Endothelial cell (in vitro differentiated cells): ENCODE measurements around the gene SVOP. TPM values are rescaled to one million over a fixed set of nuclear protein-coding genes. Genes with fewer than 3 reads are reported as not detected.

Source experiments
- DNase-seq: peaks from one replicate; pipeline ENCODE4 v3.0.0; 2021; ENCODE audit warnings: low spot score
- H3K27ac Mint-ChIP-seq: one replicate; pipeline ENCODE4 v1.8.0; 2021; ENCODE audit warnings: mixed read lengths, inconsistent platforms; ENCODE audit not compliant: unreplicated experiment
- H3K27me3 Mint-ChIP-seq: one replicate; pipeline ENCODE4 v1.8.0; 2021; ENCODE audit warnings: mild to moderate bottlenecking, moderate library complexity, mixed read lengths, inconsistent platforms; ENCODE audit not compliant: unreplicated experiment
- H3K36me3 Mint-ChIP-seq: one replicate; pipeline ENCODE4 v1.8.0; 2021; ENCODE audit warnings: mild to moderate bottlenecking, low read depth, mixed read lengths, inconsistent platforms; ENCODE audit not compliant: unreplicated experiment
- H3K4me1 Mint-ChIP-seq: one replicate; pipeline ENCODE4 v1.8.0; 2021; ENCODE audit warnings: mild to moderate bottlenecking, mixed read lengths, inconsistent platforms; ENCODE audit not compliant: unreplicated experiment
- H3K4me3 Mint-ChIP-seq: one replicate; pipeline ENCODE4 v1.8.0; 2021; ENCODE audit warnings: mild to moderate bottlenecking, mixed read lengths, inconsistent platforms; ENCODE audit not compliant: unreplicated experiment
- H3K9me3 Mint-ChIP-seq: one replicate; pipeline ENCODE4 v1.8.0; 2021; ENCODE audit warnings: mixed read lengths, inconsistent platforms; ENCODE audit not compliant: unreplicated experiment
- total RNA-seq: library from RNA; stranded (reverse); fragmentation: NEBNext Ultra II Directional; extraction: Animal tissue kit (Norgen Biotek cat#: 25700); gene quantifications from one replicate; pipeline ENCODE4 v1.2.1, GENCODE V29; 2021; ENCODE audit not compliant: unreplicated experiment
- TF ChIP-seq, protein P1 (sequence below): fragments of 200-600 bp; sonication (generic); IDR thresholded peaks from one replicate; pipeline ENCODE4 v1.5.0; 2021; ENCODE audit warnings: antibody characterized with exemption; ENCODE audit not compliant: unreplicated experiment

Gene SVOP
- total RNA-seq, 1 donor from 2014 or later, result 0.15 TPM

DNA sequence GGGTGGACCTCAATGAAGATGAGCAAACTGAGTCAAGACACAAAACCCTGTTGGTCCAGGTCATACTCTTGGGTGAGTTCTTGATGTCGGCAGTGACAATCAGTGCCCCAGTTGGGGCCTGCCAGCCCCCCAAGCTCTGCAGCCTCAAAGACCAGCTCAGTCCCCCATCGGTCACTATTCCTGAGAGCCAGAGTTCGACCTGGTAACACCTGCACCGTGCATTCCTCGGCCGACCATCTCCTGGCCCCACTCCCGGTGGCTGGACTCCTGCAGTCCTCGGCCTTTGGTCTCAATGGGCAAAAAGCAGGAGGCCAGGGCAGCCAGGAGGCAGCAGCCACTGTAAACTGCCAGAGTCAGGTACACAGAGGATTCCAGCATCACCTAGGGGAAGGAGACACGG, 108.5 kb downstream of the SVOP start:
- Mint-ChIP-seq H3K4me1 (peaks cover 6% of the 10 kb centered on the region), H3K4me3 (no peak overlapping the region), H3K36me3 (no peaks in the 10 kb centered on the region), H3K27me3 (no peaks in the 10 kb centered on the region), H3K9me3 (no peaks in the 10 kb centered on the region), H3K27ac (no peak overlapping the region)
- no peak for DNase-seq
- TF ChIP-seq, protein P1, sequence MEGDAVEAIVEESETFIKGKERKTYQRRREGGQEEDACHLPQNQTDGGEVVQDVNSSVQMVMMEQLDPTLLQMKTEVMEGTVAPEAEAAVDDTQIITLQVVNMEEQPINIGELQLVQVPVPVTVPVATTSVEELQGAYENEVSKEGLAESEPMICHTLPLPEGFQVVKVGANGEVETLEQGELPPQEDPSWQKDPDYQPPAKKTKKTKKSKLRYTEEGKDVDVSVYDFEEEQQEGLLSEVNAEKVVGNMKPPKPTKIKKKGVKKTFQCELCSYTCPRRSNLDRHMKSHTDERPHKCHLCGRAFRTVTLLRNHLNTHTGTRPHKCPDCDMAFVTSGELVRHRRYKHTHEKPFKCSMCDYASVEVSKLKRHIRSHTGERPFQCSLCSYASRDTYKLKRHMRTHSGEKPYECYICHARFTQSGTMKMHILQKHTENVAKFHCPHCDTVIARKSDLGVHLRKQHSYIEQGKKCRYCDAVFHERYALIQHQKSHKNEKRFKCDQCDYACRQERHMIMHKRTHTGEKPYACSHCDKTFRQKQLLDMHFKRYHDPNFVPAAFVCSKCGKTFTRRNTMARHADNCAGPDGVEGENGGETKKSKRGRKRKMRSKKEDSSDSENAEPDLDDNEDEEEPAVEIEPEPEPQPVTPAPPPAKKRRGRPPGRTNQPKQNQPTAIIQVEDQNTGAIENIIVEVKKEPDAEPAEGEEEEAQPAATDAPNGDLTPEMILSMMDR, result no peak

DNA sequence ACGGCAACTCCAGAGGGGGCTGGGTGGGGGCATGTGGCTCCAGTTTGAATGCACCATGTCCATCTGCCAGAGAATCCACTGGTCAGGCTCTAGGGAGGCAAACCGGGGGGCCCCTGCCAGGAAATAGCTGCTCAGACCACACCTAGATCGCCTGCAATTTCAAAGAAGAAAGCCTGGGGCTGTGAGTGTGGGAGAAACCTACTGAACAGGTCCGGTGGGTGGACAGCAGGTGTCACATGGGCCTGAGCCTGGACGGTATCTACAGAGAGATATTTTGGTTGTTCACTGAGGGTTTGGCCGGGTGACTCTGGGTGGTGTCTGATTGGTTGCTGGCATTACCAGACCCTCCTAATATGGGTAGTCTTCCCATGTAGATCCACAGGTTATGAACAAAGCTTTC, 109.0 kb downstream of the SVOP start:
- TF ChIP-seq, protein P1, result no peak
- no peak overlapping the region for H3K4me3 Mint-ChIP-seq

DNA sequence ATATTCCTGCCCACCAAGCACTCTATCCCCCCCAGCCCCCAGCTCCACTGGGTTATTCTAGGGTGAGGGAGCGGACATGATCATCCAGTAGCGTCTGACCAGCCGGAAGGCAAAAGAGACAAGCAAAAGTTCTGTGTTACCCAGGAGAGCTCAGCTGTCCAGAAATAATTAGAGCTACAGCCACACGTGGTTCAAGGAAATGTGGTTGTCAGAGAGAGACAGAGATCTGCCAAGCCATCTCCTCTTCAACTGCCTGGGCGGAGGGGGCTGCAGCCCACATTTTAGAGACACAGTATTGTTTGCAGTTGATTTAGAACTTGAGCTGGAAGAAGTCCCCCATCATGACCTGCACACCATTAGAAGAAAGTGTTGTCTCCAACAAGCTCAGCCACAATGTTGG, 110.5 kb downstream of the SVOP start:
- Mint-ChIP-seq H3K36me3 (no peaks in the 10 kb centered on the region), H3K27ac (no peak overlapping the region), H3K27me3 (peaks cover 2% of the 10 kb centered on the region), H3K4me3 (no peak overlapping the region), H3K9me3 (no peaks in the 10 kb centered on the region), H3K4me1 (peaks cover 9% of the 10 kb centered on the region)
- no peak for DNase-seq
- TF ChIP-seq, protein P1, result no peak

More for the DNA sequence above, 109.0 kb downstream of the SVOP start:
- H3K9me3 Mint-ChIP-seq, result no peaks in the 10 kb centered on the region
- no peak overlapping the region for H3K27ac Mint-ChIP-seq
- H3K4me1 Mint-ChIP-seq, result peaks cover 9% of the 10 kb centered on the region
- DNase-seq, result no peak
- no peaks in the 10 kb centered on the region for H3K36me3 Mint-ChIP-seq
- H3K27me3 Mint-ChIP-seq, result peaks cover 2% of the 10 kb centered on the region

DNA sequence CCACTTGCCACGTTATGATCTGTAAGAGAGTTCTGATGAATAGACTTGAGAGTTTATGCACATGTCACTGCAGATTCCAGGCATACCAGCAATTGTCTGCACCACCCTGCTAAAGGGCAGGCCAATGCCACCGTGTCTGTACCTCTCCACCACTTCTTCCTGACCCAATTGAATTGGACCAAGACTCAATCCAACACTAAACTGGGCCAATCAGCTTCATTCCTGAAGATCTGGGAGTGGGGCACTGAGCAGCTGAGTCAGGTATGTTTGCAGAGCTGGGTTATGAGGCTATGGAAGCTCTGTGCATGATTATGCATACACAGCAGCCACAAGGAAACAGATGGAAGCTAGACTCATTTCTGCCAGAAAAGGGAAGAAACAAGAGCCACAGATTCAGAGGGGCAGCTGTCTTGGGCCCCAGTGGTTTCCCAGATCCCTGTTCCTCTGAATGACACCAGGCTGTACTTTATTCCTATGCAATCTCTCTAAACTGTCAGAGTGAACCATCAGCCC, 113.0 kb downstream of the SVOP start:
- no peak for DNase-seq
- H3K4me3 Mint-ChIP-seq, result no peak overlapping the region
- no peaks in the 10 kb centered on the region for H3K36me3 Mint-ChIP-seq
- TF ChIP-seq, protein P1, result no peak
- H3K27ac Mint-ChIP-seq, result no peak overlapping the region
- H3K9me3 Mint-ChIP-seq, result no peaks in the 10 kb centered on the region
- peaks cover 9% of the 10 kb centered on the region for H3K4me1 Mint-ChIP-seq
- H3K27me3 Mint-ChIP-seq, result peaks cover 2% of the 10 kb centered on the region

DNA sequence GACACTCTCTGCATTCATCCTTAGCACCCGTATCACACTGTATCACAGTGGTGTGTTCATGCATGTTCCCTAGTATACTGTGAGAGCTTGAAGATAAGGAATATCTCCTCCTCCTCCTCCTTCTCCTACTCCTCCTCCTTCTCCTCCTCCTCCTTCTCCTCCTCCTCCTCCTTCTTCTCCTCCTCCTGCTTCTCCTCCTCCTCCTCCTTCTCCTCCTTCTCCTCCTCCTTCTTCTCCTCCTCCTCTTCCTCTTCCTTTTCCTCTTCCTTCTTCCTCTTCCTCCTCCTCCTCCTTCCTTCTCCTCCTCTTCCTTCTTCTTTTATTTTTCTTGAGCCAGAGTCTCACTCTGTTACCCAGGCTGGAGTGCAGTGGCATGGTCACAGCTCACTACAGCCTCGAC, 113.9 kb downstream of the SVOP start:
- no peak for DNase-seq
- peaks cover 2% of the 10 kb centered on the region for H3K27me3 Mint-ChIP-seq
- H3K4me1 Mint-ChIP-seq, result peaks cover 9% of the 10 kb centered on the region
- TF ChIP-seq, protein P1, result no peak
- H3K27ac Mint-ChIP-seq, result no peak overlapping the region
- H3K36me3 Mint-ChIP-seq, result no peaks in the 10 kb centered on the region
- H3K9me3 Mint-ChIP-seq, result no peaks in the 10 kb centered on the region
- H3K4me3 Mint-ChIP-seq, result no peak overlapping the region
